Measurements from ENCODE around the gene CASP2.

DNA sequence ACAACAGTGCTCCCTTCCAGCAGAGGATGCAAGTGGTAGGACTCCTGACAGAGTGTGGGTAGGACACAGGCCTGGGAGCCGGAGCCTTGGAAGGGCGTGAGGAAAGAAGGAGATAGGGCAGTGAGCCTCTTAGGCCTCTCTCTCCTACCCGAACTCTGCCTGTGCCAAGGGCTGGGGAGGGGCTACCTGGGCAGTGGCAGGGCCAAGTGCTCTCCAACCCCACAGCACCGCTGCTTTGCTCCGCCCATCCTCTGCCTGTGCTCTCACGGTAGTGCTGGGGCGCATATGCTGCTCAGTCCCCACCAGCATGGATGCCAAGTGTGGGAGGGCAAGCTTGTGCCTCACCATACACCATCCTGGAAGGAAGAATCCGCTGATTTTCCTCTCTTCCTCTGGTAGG, 66.8 kb downstream of the CASP2 start:
- TF ChIP-seq, protein P1, sequence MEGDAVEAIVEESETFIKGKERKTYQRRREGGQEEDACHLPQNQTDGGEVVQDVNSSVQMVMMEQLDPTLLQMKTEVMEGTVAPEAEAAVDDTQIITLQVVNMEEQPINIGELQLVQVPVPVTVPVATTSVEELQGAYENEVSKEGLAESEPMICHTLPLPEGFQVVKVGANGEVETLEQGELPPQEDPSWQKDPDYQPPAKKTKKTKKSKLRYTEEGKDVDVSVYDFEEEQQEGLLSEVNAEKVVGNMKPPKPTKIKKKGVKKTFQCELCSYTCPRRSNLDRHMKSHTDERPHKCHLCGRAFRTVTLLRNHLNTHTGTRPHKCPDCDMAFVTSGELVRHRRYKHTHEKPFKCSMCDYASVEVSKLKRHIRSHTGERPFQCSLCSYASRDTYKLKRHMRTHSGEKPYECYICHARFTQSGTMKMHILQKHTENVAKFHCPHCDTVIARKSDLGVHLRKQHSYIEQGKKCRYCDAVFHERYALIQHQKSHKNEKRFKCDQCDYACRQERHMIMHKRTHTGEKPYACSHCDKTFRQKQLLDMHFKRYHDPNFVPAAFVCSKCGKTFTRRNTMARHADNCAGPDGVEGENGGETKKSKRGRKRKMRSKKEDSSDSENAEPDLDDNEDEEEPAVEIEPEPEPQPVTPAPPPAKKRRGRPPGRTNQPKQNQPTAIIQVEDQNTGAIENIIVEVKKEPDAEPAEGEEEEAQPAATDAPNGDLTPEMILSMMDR (IDR thresholded peaks at IDR 0.05): no peak
- no peak for TF ChIP-seq POLR2A (IDR thresholded peaks at IDR 0.05)
